ENCODE data around the gene ERO1B.

DNA sequence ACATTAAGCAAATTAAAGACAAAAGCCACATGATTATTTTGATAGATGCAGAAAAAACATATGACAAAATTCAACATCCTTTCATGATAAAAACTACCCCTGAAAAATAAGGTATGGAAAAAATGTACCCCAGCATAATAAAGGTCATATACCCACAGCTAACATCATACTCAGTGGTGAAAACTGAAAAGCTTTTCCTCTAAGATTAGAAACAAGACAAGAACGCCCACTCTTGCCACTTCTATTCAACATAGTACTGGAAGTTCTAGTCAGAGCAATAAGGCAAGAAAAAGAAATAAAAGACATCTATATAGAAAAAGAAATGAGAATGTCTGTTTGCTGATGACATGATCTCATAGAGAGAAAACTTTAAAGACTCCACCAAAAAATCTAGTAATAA is 20.7 kb downstream of the ERO1B start:
- TF ChIP-seq, protein P1, sequence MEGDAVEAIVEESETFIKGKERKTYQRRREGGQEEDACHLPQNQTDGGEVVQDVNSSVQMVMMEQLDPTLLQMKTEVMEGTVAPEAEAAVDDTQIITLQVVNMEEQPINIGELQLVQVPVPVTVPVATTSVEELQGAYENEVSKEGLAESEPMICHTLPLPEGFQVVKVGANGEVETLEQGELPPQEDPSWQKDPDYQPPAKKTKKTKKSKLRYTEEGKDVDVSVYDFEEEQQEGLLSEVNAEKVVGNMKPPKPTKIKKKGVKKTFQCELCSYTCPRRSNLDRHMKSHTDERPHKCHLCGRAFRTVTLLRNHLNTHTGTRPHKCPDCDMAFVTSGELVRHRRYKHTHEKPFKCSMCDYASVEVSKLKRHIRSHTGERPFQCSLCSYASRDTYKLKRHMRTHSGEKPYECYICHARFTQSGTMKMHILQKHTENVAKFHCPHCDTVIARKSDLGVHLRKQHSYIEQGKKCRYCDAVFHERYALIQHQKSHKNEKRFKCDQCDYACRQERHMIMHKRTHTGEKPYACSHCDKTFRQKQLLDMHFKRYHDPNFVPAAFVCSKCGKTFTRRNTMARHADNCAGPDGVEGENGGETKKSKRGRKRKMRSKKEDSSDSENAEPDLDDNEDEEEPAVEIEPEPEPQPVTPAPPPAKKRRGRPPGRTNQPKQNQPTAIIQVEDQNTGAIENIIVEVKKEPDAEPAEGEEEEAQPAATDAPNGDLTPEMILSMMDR (conservative IDR thresholded peaks at IDR 0.05; ENCODE audit: low read length): no peak
- TF ChIP-seq EZH2phosphoT487 (IDR thresholded peaks at IDR 0.05; ENCODE audit: borderline replicate concordance, low read depth, low read length): no peak

All from OCI-LY7 (cell line).